Fibroblast of mammary gland (primary cell): ENCODE results near the gene CSTF2T.

ENCODE experiments used
- DNase-seq: peaks from one replicate; pipeline ENCODE4 v3.0.0-alpha.2; 2010; ENCODE audit warnings: low read depth
- H3K4me3 ChIP-seq: 2 replicates; pipeline ENCODE4 v1.5.1; 2011; ENCODE audit warnings: low read depth, mild to moderate bottlenecking, low read length, moderate library complexity; ENCODE audit not compliant: control insufficient read depth
- TF ChIP-seq, protein P1 (sequence below): conservative IDR thresholded peaks from 2 replicates; pipeline ENCODE4 v1.5.1; 2011; ENCODE audit warnings: low read depth, low read length, inconsistent platforms; ENCODE audit not compliant: control insufficient read depth, insufficient read depth

The CSTF2T gene

GRCh38 chr10:51733057-51733456 is 33.7 kb upstream of the CSTF2T start:
- TF ChIP-seq, protein P1, sequence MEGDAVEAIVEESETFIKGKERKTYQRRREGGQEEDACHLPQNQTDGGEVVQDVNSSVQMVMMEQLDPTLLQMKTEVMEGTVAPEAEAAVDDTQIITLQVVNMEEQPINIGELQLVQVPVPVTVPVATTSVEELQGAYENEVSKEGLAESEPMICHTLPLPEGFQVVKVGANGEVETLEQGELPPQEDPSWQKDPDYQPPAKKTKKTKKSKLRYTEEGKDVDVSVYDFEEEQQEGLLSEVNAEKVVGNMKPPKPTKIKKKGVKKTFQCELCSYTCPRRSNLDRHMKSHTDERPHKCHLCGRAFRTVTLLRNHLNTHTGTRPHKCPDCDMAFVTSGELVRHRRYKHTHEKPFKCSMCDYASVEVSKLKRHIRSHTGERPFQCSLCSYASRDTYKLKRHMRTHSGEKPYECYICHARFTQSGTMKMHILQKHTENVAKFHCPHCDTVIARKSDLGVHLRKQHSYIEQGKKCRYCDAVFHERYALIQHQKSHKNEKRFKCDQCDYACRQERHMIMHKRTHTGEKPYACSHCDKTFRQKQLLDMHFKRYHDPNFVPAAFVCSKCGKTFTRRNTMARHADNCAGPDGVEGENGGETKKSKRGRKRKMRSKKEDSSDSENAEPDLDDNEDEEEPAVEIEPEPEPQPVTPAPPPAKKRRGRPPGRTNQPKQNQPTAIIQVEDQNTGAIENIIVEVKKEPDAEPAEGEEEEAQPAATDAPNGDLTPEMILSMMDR = no peak
- DNase-seq = peak; percentile 22
- H3K4me3 ChIP-seq = no peak overlapping the region

DNA sequence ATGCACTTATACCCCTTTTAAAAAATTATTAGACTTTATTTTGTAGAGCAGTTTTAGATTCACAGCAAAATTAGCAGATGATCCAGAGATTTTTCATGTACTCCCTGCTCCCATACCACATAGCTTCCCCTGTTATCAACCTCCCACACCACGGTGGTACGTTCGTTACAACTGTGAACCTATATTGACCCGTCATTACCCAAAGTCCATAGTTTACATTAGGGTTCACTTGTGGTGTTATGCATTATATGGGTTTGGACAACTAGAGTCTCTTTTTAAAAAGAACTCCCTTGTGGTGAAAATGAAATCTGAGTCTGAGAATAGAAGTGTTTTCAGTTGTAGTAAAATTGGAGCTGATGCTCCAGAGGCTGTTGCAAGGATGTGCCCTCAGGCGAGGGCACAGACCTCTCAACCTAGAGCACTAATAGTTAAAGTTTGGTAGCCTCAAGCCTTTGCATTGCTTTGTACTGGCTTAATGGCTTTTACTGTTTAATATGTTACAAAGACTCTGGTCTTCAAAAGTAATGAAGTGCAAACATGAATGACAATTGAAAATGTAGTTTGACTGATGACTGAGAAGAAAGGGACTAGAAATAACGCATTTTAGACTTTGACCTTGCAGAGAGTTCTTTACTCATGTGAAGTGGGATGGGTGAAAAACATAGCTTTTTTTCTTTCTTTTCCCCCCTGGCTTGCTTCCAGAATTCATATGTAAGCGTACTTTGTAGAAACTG is 30.6 kb upstream of the CSTF2T start:
- no peak for DNase-seq
- no peak overlapping the region for H3K4me3 ChIP-seq
- TF ChIP-seq, protein P1 = no peak

DNA sequence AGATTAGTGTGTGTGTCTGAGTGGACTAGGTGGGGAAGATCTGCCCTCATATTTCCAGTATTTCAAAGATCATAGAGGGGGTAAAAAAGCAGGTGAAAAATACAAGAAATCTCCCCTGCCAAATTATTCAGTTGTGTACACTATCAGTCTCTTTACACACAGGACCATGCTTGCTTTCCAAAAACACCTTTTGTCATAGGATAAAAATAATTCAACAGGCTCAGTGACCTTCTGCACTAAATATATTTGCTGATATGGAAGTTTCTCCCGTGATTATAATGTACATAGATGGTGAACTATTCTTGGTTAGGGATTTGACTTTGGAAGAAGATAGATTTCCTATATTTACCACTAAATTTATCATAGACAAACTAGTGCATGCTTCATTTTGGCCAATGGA is 24.6 kb upstream of the CSTF2T start:
- H3K4me3 ChIP-seq = no peak overlapping the region
- TF ChIP-seq, protein P1 = no peak
- no peak for DNase-seq

GRCh38 chr10:51718804-51719291 is 19.5 kb upstream of the CSTF2T start:
- TF ChIP-seq, protein P1 = no peak
- H3K4me3 ChIP-seq = no peak overlapping the region
- peak; percentile 45 for DNase-seq

GRCh38 chr10:51716981-51717380 is 17.6 kb upstream of the CSTF2T start:
- DNase-seq = no peak
- TF ChIP-seq, protein P1 = no peak

DNA sequence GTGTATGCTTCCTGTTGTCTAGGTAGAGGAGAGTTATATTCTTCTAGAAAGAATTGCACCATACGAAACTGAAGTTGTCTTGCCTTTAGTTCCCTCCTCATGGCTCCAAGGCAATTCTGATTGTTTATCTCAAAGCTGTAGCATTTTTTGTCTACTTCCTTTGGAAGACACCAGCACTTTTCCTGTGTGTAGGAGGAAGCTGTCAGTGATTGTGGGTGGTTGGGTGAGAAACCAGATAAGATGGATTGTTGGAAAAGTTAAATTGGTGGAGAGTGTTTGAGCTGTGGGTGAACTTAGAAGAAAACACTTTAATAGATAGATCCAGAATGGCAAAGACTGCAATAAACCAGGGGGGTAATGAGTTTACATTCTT is 12.1 kb upstream of the CSTF2T start:
- TF ChIP-seq, protein P1 = no peak
- no peak for DNase-seq
- H3K4me3 ChIP-seq = no peak overlapping the region

More at GRCh38 chr10:51716981-51717380, 17.6 kb upstream of the CSTF2T start:
- no peak overlapping the region for H3K4me3 ChIP-seq
